GM12878 (cell line): Measurements from ENCODE around the gene SIM2. TPM values are rescaled to one million over a fixed set of nuclear protein-coding genes. Genes with fewer than 3 reads are reported as not detected.
"Not testable (repeated sequence)": the region's sequence is repeated elsewhere in the genome, so short reads cannot be mapped to it uniquely, and the experiment has no call there.

Source experiments
- ATAC-seq: fragments of 200-7000 bp; cut with Tn5 transposase; 3 replicates; pipeline ENCODE4 v1.9.1; 2020; ENCODE audit warnings: mild to moderate bottlenecking, moderate library complexity
- BruUV-seq: library from RNA; stranded (reverse); fragments of 400-500 nt; replicated peaks from 2 replicates; lab custom pipeline; 2021; lab: Mats Ljungman, UMichigan
- CTCF ChIA-PET: fragments of 300-600 bp; sonication (Branson Sonifier 250); formaldehyde crosslinking; extraction: SDS; loops from one replicate; lab custom pipeline; 2021; ENCODE audit warnings: inconsistent platforms; lab: Yijun Ruan, JAX
- POLR2A ChIA-PET: fragments of 350-600 bp; formaldehyde crosslinking; extraction: SDS; loops from one replicate; lab custom pipeline; 2021; ENCODE audit warnings: inconsistent platforms; lab: Charles Lee
- RAD21 ChIA-PET: fragments of 300-600 bp; sonication (Branson Sonifier 250); formaldehyde crosslinking; loops from one replicate; lab custom pipeline; 2023; ENCODE audit warnings: antibody characterized with exemption; ENCODE audit not compliant: unreplicated experiment; lab: Charles Lee
- SMC1A ChIA-PET: fragments of 300-600 bp; sonication (Branson Sonifier 250); formaldehyde crosslinking; loops from one replicate; lab custom pipeline; 2023; ENCODE audit not compliant: unreplicated experiment, uncharacterized antibody; lab: Charles Lee
- DNase-seq: peaks from one replicate; pipeline ENCODE4 v3.0.0-alpha.2; 2011; ENCODE audit warnings: low read depth, low spot score
- FAIRE-seq: peaks from 3 replicates; lab custom pipeline; 2011; peaks lifted over from hg19 to GRCh38; lab: Jason Lieb, UNC
- H2AFZ ChIP-seq: 2 replicates; pipeline ENCODE4 v1.6.0; 2011; ENCODE audit warnings: low read depth, low read length, control low read depth; ENCODE audit not compliant: control insufficient read depth
- H3K27ac ChIP-seq: 2 replicates; pipeline ENCODE4 v1.5.1; 2011; ENCODE audit warnings: control low read depth; ENCODE audit not compliant: control insufficient read depth, insufficient read depth
- H3K27me3 ChIP-seq, 2 experiments: replicated peaks in 1 of 2; 2 replicates each; pipeline versions ENCODE4 v1.6.0 to v1.6.1; 2011; ENCODE audit warnings: low read length in 1 of 2; ENCODE audit not compliant: control insufficient read depth in 2 of 2, insufficient read depth in 2 of 2
- H3K36me3 ChIP-seq, 2 experiments: 2 replicates each; pipeline ENCODE4 v1.5.1; 2011; ENCODE audit warnings: low read length in 1 of 2; ENCODE audit not compliant: control insufficient read depth in 2 of 2, insufficient read depth in 2 of 2
- H3K4me1 ChIP-seq: 2 replicates; pipeline ENCODE4 v1.6.1; 2011; ENCODE audit warnings: mild to moderate bottlenecking, low read length, moderate library complexity, mixed read lengths; ENCODE audit not compliant: control insufficient read depth, insufficient read depth
- H3K4me2 ChIP-seq: 2 replicates; pipeline ENCODE4 v1.6.0; 2011; ENCODE audit warnings: control low read depth; ENCODE audit not compliant: control insufficient read depth, insufficient read depth
- H3K4me3 ChIP-seq: fragments of 200-600 bp; sonication (generic); 2 replicates; pipeline ENCODE4 v1.5.1; 2016
- H3K79me2 ChIP-seq: 2 replicates; pipeline ENCODE4 v1.6.0; 2011; ENCODE audit warnings: low read length; ENCODE audit not compliant: control insufficient read depth, insufficient read depth
- H3K9ac ChIP-seq: 2 replicates; pipeline ENCODE4 v1.8.0; 2011; ENCODE audit warnings: low read length, control low read depth, mixed read lengths; ENCODE audit not compliant: control insufficient read depth, insufficient read depth
- H3K9me3 ChIP-seq: replicated peaks from 3 replicates; pipeline ENCODE4 v1.5.1; 2011; ENCODE audit warnings: mild to moderate bottlenecking, low read length; ENCODE audit not compliant: control insufficient read depth, insufficient read depth
- H4K20me1 ChIP-seq: 2 replicates; pipeline ENCODE4 v1.6.0; 2011; ENCODE audit not compliant: control insufficient read depth, insufficient read depth
- KDM1A ChIP-seq: fragments of 200-600 bp; sonication (generic); IDR thresholded peaks from 2 replicates; pipeline ENCODE4 v1.6.1; 2016; ENCODE audit warnings: borderline replicate concordance
- WGBS: methylation state at CpG from one replicate; pipeline ENCODE4 v1.1.6; 2016; ENCODE audit warnings: low lambda C conversion rate; ENCODE audit not compliant: insufficient replicate concordance, insufficient coverage; ENCODE audit errors: missing lambda C conversion rate; 5-methylcytosine and 5-hydroxymethylcytosine counted together
- in situ Hi-C: fragments of 300-500 bp; cut with MboI; formaldehyde crosslinking; loops from 9 replicates; pipeline ENCODE4 v1.14.3; 2018; ENCODE audit warnings: mixed read lengths
- intact Hi-C: fragments of 100-400 bp; cut with micrococcal nuclease; formaldehyde crosslinking; loops from one replicate; pipeline ENCODE4 v1.14.2; 2022; ENCODE audit not compliant: unreplicated experiment
- polyA plus RNA-seq, 11 experiments: library from polyadenylated mRNA; depleted of rRNA in 4 of 11; unstranded in 6 of 11; stranded (reverse) in 5 of 11; fragments of >200 nt; fragmentation: Nextera tagmentation in 4 of 11; fragmentation: Illumina TruSeq in 1 of 11; extraction: Ambion mirVana in 4 of 11; extraction: Trizol in 1 of 11; gene quantifications; 1 replicate in 1 of 11; 2 replicates in 10 of 11; pipeline versions ENCODE4 v1.2.1 to v1.2.3, GENCODE V29; 2011 to 2016; ENCODE audit warnings: inconsistent platforms in 2 of 11, missing spikeins in 2 of 11, low read depth in 1 of 11
- total RNA-seq, 4 experiments: library from RNA; depleted of rRNA in 3 of 4; stranded (reverse); fragments of >200 nt in 3 of 4; fragmentation: Illumina TruSeq in 1 of 4; extraction: Trizol in 1 of 4; gene quantifications; 2 replicates each; pipeline versions ENCODE4 v1.2.1 to v1.2.3, GENCODE V29; 2013 to 2021
- TF ChIP-seq, protein P1 (sequence below): fragments of 450-650 bp; IDR thresholded peaks from 2 replicates; pipeline ENCODE4 v1.6.1; 2017; ENCODE audit warnings: mild to moderate bottlenecking, moderate library complexity

Gene SIM2
- total and polyA plus RNA-seq, 10 of the 15 experiments (the other 5 are each of a cell fraction or from before 2014, with no cell fraction given), result 0.02 to 0.15 (median 0.05) TPM; not detected in 7

DNA sequence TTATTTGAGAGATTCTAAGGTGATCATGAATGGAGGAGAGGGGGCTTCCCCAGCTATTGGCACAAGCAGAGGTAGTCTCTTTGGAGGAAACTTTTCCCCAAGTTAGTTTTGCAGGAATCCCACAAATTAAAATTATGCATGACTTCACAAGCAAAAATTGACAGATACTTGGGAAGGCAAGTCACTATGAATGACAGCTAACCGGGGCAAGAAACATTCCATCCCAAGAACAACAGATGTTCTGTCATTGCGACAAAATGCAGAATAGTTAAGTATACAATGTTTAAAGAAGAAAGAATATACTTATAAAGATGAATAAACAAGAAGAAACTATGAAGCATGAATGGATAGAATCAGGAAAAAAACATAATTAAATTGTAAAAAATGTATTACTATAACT lies 27.1 kb upstream of the SIM2 start:
- TF ChIP-seq, protein P1, sequence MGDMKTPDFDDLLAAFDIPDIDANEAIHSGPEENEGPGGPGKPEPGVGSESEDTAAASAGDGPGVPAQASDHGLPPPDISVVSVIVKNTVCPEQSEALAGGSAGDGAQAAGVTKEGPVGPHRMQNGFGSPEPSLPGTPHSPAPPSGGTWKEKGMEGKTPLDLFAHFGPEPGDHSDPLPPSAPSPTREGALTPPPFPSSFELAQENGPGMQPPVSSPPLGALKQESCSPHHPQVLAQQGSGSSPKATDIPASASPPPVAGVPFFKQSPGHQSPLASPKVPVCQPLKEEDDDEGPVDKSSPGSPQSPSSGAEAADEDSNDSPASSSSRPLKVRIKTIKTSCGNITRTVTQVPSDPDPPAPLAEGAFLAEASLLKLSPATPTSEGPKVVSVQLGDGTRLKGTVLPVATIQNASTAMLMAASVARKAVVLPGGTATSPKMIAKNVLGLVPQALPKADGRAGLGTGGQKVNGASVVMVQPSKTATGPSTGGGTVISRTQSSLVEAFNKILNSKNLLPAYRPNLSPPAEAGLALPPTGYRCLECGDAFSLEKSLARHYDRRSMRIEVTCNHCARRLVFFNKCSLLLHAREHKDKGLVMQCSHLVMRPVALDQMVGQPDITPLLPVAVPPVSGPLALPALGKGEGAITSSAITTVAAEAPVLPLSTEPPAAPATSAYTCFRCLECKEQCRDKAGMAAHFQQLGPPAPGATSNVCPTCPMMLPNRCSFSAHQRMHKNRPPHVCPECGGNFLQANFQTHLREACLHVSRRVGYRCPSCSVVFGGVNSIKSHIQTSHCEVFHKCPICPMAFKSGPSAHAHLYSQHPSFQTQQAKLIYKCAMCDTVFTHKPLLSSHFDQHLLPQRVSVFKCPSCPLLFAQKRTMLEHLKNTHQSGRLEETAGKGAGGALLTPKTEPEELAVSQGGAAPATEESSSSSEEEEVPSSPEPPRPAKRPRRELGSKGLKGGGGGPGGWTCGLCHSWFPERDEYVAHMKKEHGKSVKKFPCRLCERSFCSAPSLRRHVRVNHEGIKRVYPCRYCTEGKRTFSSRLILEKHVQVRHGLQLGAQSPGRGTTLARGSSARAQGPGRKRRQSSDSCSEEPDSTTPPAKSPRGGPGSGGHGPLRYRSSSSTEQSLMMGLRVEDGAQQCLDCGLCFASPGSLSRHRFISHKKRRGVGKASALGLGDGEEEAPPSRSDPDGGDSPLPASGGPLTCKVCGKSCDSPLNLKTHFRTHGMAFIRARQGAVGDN, result no peak
- no peak for TF ChIP-seq KDM1A
- intact Hi-C loops, result no loop called here
- in situ Hi-C loops, result no loop called here

DNA sequence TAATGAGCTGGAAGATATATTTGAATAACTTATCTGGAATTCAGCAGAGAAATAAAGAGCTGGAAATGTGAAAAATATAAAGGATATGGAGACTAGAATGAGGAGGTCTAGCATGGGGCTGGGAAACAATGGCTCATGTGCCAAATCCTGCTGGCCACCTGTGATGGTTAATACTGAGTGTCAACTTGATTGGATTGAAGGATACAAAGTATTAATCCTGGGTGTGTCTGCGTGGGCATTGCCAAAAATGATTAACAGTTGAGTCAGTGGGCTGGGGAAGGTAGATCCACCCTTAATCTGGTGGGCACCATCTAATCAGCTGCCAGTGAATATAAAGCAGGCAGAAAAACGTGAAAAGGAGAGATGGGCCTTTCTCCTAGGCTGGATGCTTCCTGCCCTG lies 26.6 kb upstream of the SIM2 start:
- SMC1A ChIA-PET, H3K27me3 ChIP-seq, H3K9ac ChIP-seq, H3K4me1 ChIP-seq, BruUV-seq, H3K4me2 ChIP-seq, H2AFZ ChIP-seq, H3K27ac ChIP-seq, H3K36me3 ChIP-seq, in situ Hi-C loops, ATAC-seq, FAIRE-seq, CTCF ChIA-PET, H4K20me1 ChIP-seq, DNase-seq, intact Hi-C loops, H3K79me2 ChIP-seq, POLR2A ChIA-PET, RAD21 ChIA-PET, H3K4me3 ChIP-seq, H3K9me3 ChIP-seq: not testable (repeated sequence)
- 0% methylated on average over 2 of the region's 2 CpGs for WGBS

More for the DNA sequence above, 27.1 kb upstream of the SIM2 start:
- Histone ChIP-seq H3K4me1 (no peaks in the 10 kb centered on the region), H3K27me3 (no peaks in the 10 kb centered on the region; a peak in 1 of 4 replicates), H3K27ac (no peak overlapping the region), H3K4me3 (no peak overlapping the region), H3K36me3 (no peaks in the 10 kb centered on the region), H3K79me2 (no peaks in the 10 kb centered on the region), H3K9ac (no peak overlapping the region), H2AFZ (no peak overlapping the region), H3K4me2 (no peak overlapping the region), H4K20me1 (0 out of 2 replicates have a peak, but pooled peaks cover 3% of the 10 kb centered on the region), H3K9me3 (no peaks in the 10 kb centered on the region)
- RAD21 ChIA-PET, result no interaction called here
- CTCF ChIA-PET, result no interaction called here
- no peak for ATAC-seq
- DNase-seq, result no peak
- no TSS peak for BruUV-seq
- FAIRE-seq, result no peak
- WGBS, result 73% methylated on average over 2 of the region's 2 CpGs
- POLR2A ChIA-PET, result no interaction called here
- SMC1A ChIA-PET, result no interaction called here
